CD4-positive, CD25-positive, alpha-beta regulatory T cell (primary cell): ENCODE measurements around the gene PELI1. TPM values are rescaled to one million over a fixed set of nuclear protein-coding genes. Genes with fewer than 3 reads are reported as not detected.

Experiments used
- ATAC-seq, 2 donors: fragments of 150-1000 bp; cut with Tn5 transposase; one replicate each; pipeline ENCODE4 v1.10.0; 2021; ENCODE audit warnings: low read depth in 2 of 2, moderate number of reproducible peaks in 2 of 2, moderate library complexity in 1 of 2
- DNase-seq, 3 donors: peaks; one replicate each; pipeline versions ENCODE4 v3.0.0 to v3.0.0-alpha.2; 2012 to 2022; ENCODE audit warnings: mixed read lengths in 1 of 3
- H3K27ac ChIP-seq: one replicate; pipeline ENCODE4 v1.7.0; 2013; ENCODE audit warnings: mild to moderate bottlenecking, low read length; ENCODE audit not compliant: insufficient read depth, poor library complexity, severe bottlenecking
- H3K27me3 ChIP-seq: one replicate; pipeline ENCODE4 v1.7.0; 2013; ENCODE audit warnings: low read length; ENCODE audit not compliant: control insufficient read depth, insufficient read depth
- H3K36me3 ChIP-seq: one replicate; pipeline ENCODE4 v1.7.0; 2013; ENCODE audit warnings: mild to moderate bottlenecking, low read length, moderate library complexity; ENCODE audit not compliant: control insufficient read depth, insufficient read depth
- H3K4me1 ChIP-seq: 2 replicates; pipeline ENCODE4 v1.7.0; 2013; ENCODE audit warnings: mild to moderate bottlenecking, low read length; ENCODE audit not compliant: insufficient read depth, control insufficient read depth, poor library complexity, severe bottlenecking
- H3K4me3 ChIP-seq: one replicate; pipeline ENCODE4 v1.7.0; 2013; ENCODE audit warnings: low read depth, mild to moderate bottlenecking, low read length, moderate library complexity
- H3K9me3 ChIP-seq, 2 experiments: 1 replicate in 1 of 2; 2 replicates in 1 of 2; pipeline ENCODE4 v1.7.0; 2013; ENCODE audit warnings: low read length in 2 of 2, mild to moderate bottlenecking in 1 of 2, moderate library complexity in 1 of 2; ENCODE audit not compliant: control insufficient read depth in 2 of 2
- H3K27ac Mint-ChIP-seq, 3 donors: one replicate each; pipeline ENCODE4 v1.8.0; 2020 to 2022; ENCODE audit warnings: mild to moderate bottlenecking in 3 of 3, mixed read lengths in 3 of 3, moderate library complexity in 2 of 3
- H3K27me3 Mint-ChIP-seq: one replicate; pipeline ENCODE4 v1.8.0; 2022; ENCODE audit warnings: mild to moderate bottlenecking, mixed read lengths
- H3K36me3 Mint-ChIP-seq: one replicate; pipeline ENCODE4 v1.8.0; 2020; ENCODE audit warnings: mixed read lengths
- H3K4me1 Mint-ChIP-seq, 4 donors: one replicate each; pipeline ENCODE4 v1.8.0; 2020 to 2022; ENCODE audit warnings: mixed read lengths in 4 of 4, mild to moderate bottlenecking in 1 of 4
- H3K4me3 Mint-ChIP-seq, 4 donors: one replicate each; pipeline ENCODE4 v1.8.0; 2020 to 2022; ENCODE audit warnings: mild to moderate bottlenecking in 4 of 4, mixed read lengths in 4 of 4, moderate library complexity in 3 of 4
- H3K9me3 Mint-ChIP-seq, 7 donors: one replicate each; pipeline ENCODE4 v1.8.0; 2020 to 2022; ENCODE audit warnings: mixed read lengths in 7 of 7, mild to moderate bottlenecking in 3 of 7, moderate library complexity in 2 of 7
- polyA plus RNA-seq, 4 donors: library from polyadenylated mRNA; unstranded; fragments of 300-500 nt; fragmentation: Illumina TruSeq; gene quantifications; one replicate each; pipeline ENCODE4 v1.2.3, GENCODE V29; 2021
- total RNA-seq: library from RNA; stranded (reverse); gene quantifications from one replicate; pipeline ENCODE4 v1.2.3, GENCODE V29; 2022

PELI1 gene
- total and polyA plus RNA-seq, 5 donors from 2014 or later, result 32.9 to 405 (median 34.2) TPM

- Mint-ChIP-seq H3K4me1 (peaks cover 6 to 52% (median 22%) of the 10 kb centered on the region in 4 donors), H3K27ac (no peak overlapping the region), H3K9me3 (peaks cover 0 to 2% (median 0%) of the 10 kb centered on the region in 7 donors), H3K4me3 (no peak overlapping the region), H3K27me3 (peaks cover 9% of the 10 kb centered on the region), H3K36me3 (no peaks in the 10 kb centered on the region)
- H3K27me3 ChIP-seq, result no peaks in the 10 kb centered on the region
- no peak overlapping the region for H3K27ac ChIP-seq
- H3K4me3 ChIP-seq, result no peak overlapping the region
- no peaks in the 10 kb centered on the region for H3K9me3 ChIP-seq
- no peak for ATAC-seq
- DNase-seq, result no peak
- no peaks in the 10 kb centered on the region for H3K4me1 ChIP-seq
- H3K36me3 ChIP-seq, result no peaks in the 10 kb centered on the region
These were observed 42.7 kb upstream of the PELI1 start for GRCh38 chr2:64186699-64187605.

GRCh38 chr2:64179582-64180321, 35.5 kb upstream of the PELI1 start:
- H3K27ac ChIP-seq, result no peak overlapping the region
- Mint-ChIP-seq H3K27me3 (peaks cover 4% of the 10 kb centered on the region), H3K4me1 (peaks cover 9 to 18% (median 13%) of the 10 kb centered on the region in 4 donors), H3K36me3 (no peaks in the 10 kb centered on the region), H3K27ac (peak overlapping the region in 1 of 3 donors; percentile 29), H3K4me3 (peak overlapping the region in 1 of 4 donors; percentile 56), H3K9me3 (no peaks in the 10 kb centered on the region)
- no peaks in the 10 kb centered on the region for H3K36me3 ChIP-seq
- no peaks in the 10 kb centered on the region for H3K4me1 ChIP-seq
- H3K9me3 ChIP-seq, result no peaks in the 10 kb centered on the region
- no peaks in the 10 kb centered on the region for H3K27me3 ChIP-seq
- peak overlapping the region; percentile 37 for H3K4me3 ChIP-seq
- ATAC-seq, result peak; percentile 62 to 67
- DNase-seq, result peak in 1 of 3 donors; percentile 52

- Mint-ChIP-seq H3K4me3 (no peak overlapping the region), H3K4me1 (peaks cover 9 to 21% (median 15%) of the 10 kb centered on the region in 4 donors), H3K36me3 (no peaks in the 10 kb centered on the region), H3K27ac (no peak overlapping the region), H3K9me3 (no peaks in the 10 kb centered on the region), H3K27me3 (no peaks in the 10 kb centered on the region)
- ATAC-seq, result no peak
- Histone ChIP-seq H3K4me3 (no peak overlapping the region), H3K36me3 (no peaks in the 10 kb centered on the region), H3K9me3 (no peaks in the 10 kb centered on the region), H3K27me3 (no peaks in the 10 kb centered on the region), H3K4me1 (no peaks in the 10 kb centered on the region), H3K27ac (no peak overlapping the region)
- DNase-seq, result no peak
These were observed 33.1 kb upstream of the PELI1 start for GRCh38 chr2:64177315-64177714.

- Histone ChIP-seq H3K4me3 (no peak overlapping the region), H3K27me3 (no peaks in the 10 kb centered on the region), H3K4me1 (no peaks in the 10 kb centered on the region), H3K27ac (no peak overlapping the region), H3K36me3 (no peaks in the 10 kb centered on the region), H3K9me3 (no peaks in the 10 kb centered on the region)
- H3K4me1 Mint-ChIP-seq, result peaks cover 9 to 21% (median 14%) of the 10 kb centered on the region in 4 donors
- no peaks in the 10 kb centered on the region for H3K27me3 Mint-ChIP-seq
- H3K36me3 Mint-ChIP-seq, result no peaks in the 10 kb centered on the region
- no peaks in the 10 kb centered on the region for H3K9me3 Mint-ChIP-seq
- no peak for ATAC-seq
- H3K27ac Mint-ChIP-seq, result no peak overlapping the region
- no peak for DNase-seq
- no peak overlapping the region for H3K4me3 Mint-ChIP-seq
These were observed 31.4 kb upstream of the PELI1 start for GRCh38 chr2:64175419-64176197.

GRCh38 chr2:64173156-64174135, 29.2 kb upstream of the PELI1 start:
- no peak overlapping the region for H3K4me3 Mint-ChIP-seq
- Histone ChIP-seq H3K27ac (no peak overlapping the region), H3K9me3 (no peaks in the 10 kb centered on the region), H3K4me1 (no peaks in the 10 kb centered on the region), H3K36me3 (no peaks in the 10 kb centered on the region), H3K27me3 (no peaks in the 10 kb centered on the region), H3K4me3 (no peak overlapping the region)
- ATAC-seq (no peak), DNase-seq (no peak)
- peaks cover 0 to 18% (median 8%) of the 10 kb centered on the region in 4 donors for H3K4me1 Mint-ChIP-seq
- H3K9me3 Mint-ChIP-seq, result no peaks in the 10 kb centered on the region
- peak overlapping the region in 1 of 3 donors; percentile 38 for H3K27ac Mint-ChIP-seq
- H3K27me3 Mint-ChIP-seq, result no peaks in the 10 kb centered on the region
- H3K36me3 Mint-ChIP-seq, result no peaks in the 10 kb centered on the region

- no peak for ATAC-seq
- no peaks in the 10 kb centered on the region for H3K9me3 ChIP-seq
- no peaks in the 10 kb centered on the region for H3K27me3 ChIP-seq
- Mint-ChIP-seq H3K4me3 (no peak overlapping the region), H3K27ac (no peak overlapping the region), H3K27me3 (no peaks in the 10 kb centered on the region), H3K36me3 (no peaks in the 10 kb centered on the region), H3K9me3 (no peaks in the 10 kb centered on the region), H3K4me1 (peaks cover 0 to 9% (median 3%) of the 10 kb centered on the region in 4 donors)
- DNase-seq, result no peak
- H3K4me3 ChIP-seq, result no peak overlapping the region
- H3K36me3 ChIP-seq, result no peaks in the 10 kb centered on the region
- no peaks in the 10 kb centered on the region for H3K4me1 ChIP-seq
- no peak overlapping the region for H3K27ac ChIP-seq
These were observed 24.5 kb upstream of the PELI1 start for GRCh38 chr2:64168756-64169155.
